Hepatocyte (in vitro differentiated cells): ENCODE results near the gene FAM193A. TPM values are rescaled to one million over a fixed set of nuclear protein-coding genes. Genes with fewer than 3 reads are reported as not detected.

Source experiments
- DNase-seq: peaks from one replicate; pipeline ENCODE4 v3.0.0-alpha.2; 2016; ENCODE audit warnings: low spot score
- H2AFZ ChIP-seq: fragments of 200-600 bp; sonication (generic); 2 replicates; pipeline ENCODE4 v1.6.0; 2016; ENCODE audit warnings: antibody characterized with exemption, mild to moderate bottlenecking
- H3K27ac ChIP-seq: fragments of 200-600 bp; sonication (generic); 2 replicates; pipeline ENCODE4 v1.5.1; 2016; ENCODE audit warnings: mild to moderate bottlenecking
- H3K27me3 ChIP-seq: fragments of 200-600 bp; sonication (generic); 2 replicates; pipeline ENCODE4 v1.6.1; 2016
- H3K36me3 ChIP-seq: fragments of 200-600 bp; sonication (generic); replicated peaks from 2 replicates; pipeline ENCODE4 v1.5.1; 2016; ENCODE audit warnings: low read depth; ENCODE audit not compliant: insufficient read depth
- H3K4me1 ChIP-seq: fragments of 200-600 bp; sonication (generic); 2 replicates; pipeline ENCODE4 v1.5.1; 2016; ENCODE audit warnings: mild to moderate bottlenecking, moderate library complexity; ENCODE audit not compliant: insufficient read depth
- H3K4me2 ChIP-seq: fragments of 200-600 bp; sonication (generic); 2 replicates; pipeline ENCODE4 v1.6.0; 2016
- H3K4me3 ChIP-seq: fragments of 200-600 bp; sonication (generic); 2 replicates; pipeline ENCODE4 v1.5.1; 2016; ENCODE audit warnings: mild to moderate bottlenecking
- H3K79me2 ChIP-seq: fragments of 200-600 bp; sonication (generic); 2 replicates; pipeline ENCODE4 v1.6.0; 2017; ENCODE audit warnings: mild to moderate bottlenecking
- H3K9me2 ChIP-seq: fragments of 200-600 bp; sonication (generic); replicated peaks from 2 replicates; pipeline ENCODE4 v1.6.0; 2017; ENCODE audit warnings: mild to moderate bottlenecking; ENCODE audit not compliant: insufficient read depth
- H3K9me3 ChIP-seq: fragments of 200-600 bp; sonication (generic); 2 replicates; pipeline ENCODE4 v1.5.1; 2016; ENCODE audit warnings: low read depth, mild to moderate bottlenecking
- H4K20me1 ChIP-seq: fragments of 200-600 bp; sonication (generic); 2 replicates; pipeline ENCODE4 v1.6.0; 2016; ENCODE audit warnings: mild to moderate bottlenecking; ENCODE audit not compliant: insufficient read depth, poor library complexity, severe bottlenecking
- CTCF ChIP-seq: fragments of 200-600 bp; sonication (generic); IDR thresholded peaks from 2 replicates; pipeline ENCODE4 v1.5.1; 2016; ENCODE audit warnings: antibody characterized with exemption, mild to moderate bottlenecking; ENCODE audit not compliant: poor library complexity
- EZH2 ChIP-seq: fragments of 200-600 bp; sonication (generic); IDR thresholded peaks from 2 replicates; pipeline ENCODE4 v1.6.1; 2016; ENCODE audit warnings: antibody characterized with exemption, mild to moderate bottlenecking, borderline replicate concordance
- EZH2phosphoT487 ChIP-seq: fragments of 200-600 bp; sonication (generic); IDR thresholded peaks from one replicate; pipeline ENCODE4 v1.6.1; 2018; ENCODE audit warnings: antibody characterized with exemption, mild to moderate bottlenecking, low read depth, moderate library complexity; ENCODE audit not compliant: unreplicated experiment, severe bottlenecking
- WGBS: methylation state at CpG from one replicate; pipeline ENCODE4 v1.1.6; 2016; ENCODE audit warnings: low lambda C conversion rate; ENCODE audit errors: missing lambda C conversion rate; 5-methylcytosine and 5-hydroxymethylcytosine counted together
- polyA plus RNA-seq: library from polyadenylated mRNA; unstranded; fragments of >200 nt; fragmentation: Nextera tagmentation; extraction: Ambion mirVana; gene quantifications from 2 replicates; pipeline ENCODE4 v1.2.1, GENCODE V29; 2016
- total RNA-seq: library from RNA; depleted of rRNA; stranded (reverse); fragments of >200 nt; gene quantifications from 2 replicates; pipeline ENCODE4 v1.2.3, GENCODE V29; 2014

Gene FAM193A
- total and polyA plus RNA-seq, 2 experiments from 2014 or later, result 11.4 to 15.8 TPM

- WGBS, result 97% methylated on average over 7 of the region's 7 CpGs
- Histone ChIP-seq H3K27me3 (no peaks in the 10 kb centered on the region), H3K9me3 (no peaks in the 10 kb centered on the region), H3K9me2 (no peaks in the 10 kb centered on the region), H4K20me1 (peaks cover 4% of the 10 kb centered on the region), H3K79me2 (peaks cover 26% of the 10 kb centered on the region), H3K36me3 (no peaks in the 10 kb centered on the region), H3K27ac (no peak overlapping the region), H3K4me1 (no peaks in the 10 kb centered on the region), H3K4me2 (no peak overlapping the region), H3K4me3 (no peak overlapping the region), H2AFZ (no peak overlapping the region)
- no peak for TF ChIP-seq CTCF
- no peak for TF ChIP-seq EZH2
- no peak for TF ChIP-seq EZH2phosphoT487
- no peak for DNase-seq
These were observed 35.3 kb upstream of the FAM193A start for GRCh38 chr4:2501034-2501594.

- DNase-seq, result no peak
- WGBS, result 98% methylated on average over 5 of the region's 5 CpGs
These were observed 32.6 kb upstream of the FAM193A start for GRCh38 chr4:2503809-2504208.

GRCh38 chr4:2507259-2507658, 29.2 kb upstream of the FAM193A start:
- Histone ChIP-seq H3K4me2 (no peak overlapping the region), H3K4me1 (no peaks in the 10 kb centered on the region), H4K20me1 (no peaks in the 10 kb centered on the region), H3K27me3 (no peaks in the 10 kb centered on the region), H3K36me3 (no peaks in the 10 kb centered on the region), H3K9me2 (no peaks in the 10 kb centered on the region), H3K9me3 (no peaks in the 10 kb centered on the region), H2AFZ (no peak overlapping the region), H3K27ac (no peak overlapping the region), H3K4me3 (no peak overlapping the region), H3K79me2 (peaks cover 26% of the 10 kb centered on the region)
- no peak for TF ChIP-seq EZH2
- no peak for TF ChIP-seq EZH2phosphoT487
- TF ChIP-seq CTCF, result no peak
- WGBS, result 97% methylated on average over 4 of the region's 4 CpGs
- no peak for DNase-seq

More at GRCh38 chr4:2503809-2504208, 32.6 kb upstream of the FAM193A start:
- no peak overlapping the region for H3K27ac ChIP-seq
- TF ChIP-seq CTCF, result no peak
- TF ChIP-seq EZH2phosphoT487, result no peak
- no peak for TF ChIP-seq EZH2
- no peak overlapping the region for H2AFZ ChIP-seq
- H3K4me3 ChIP-seq, result no peak overlapping the region
- H3K36me3 ChIP-seq, result no peaks in the 10 kb centered on the region
- no peak overlapping the region for H3K4me2 ChIP-seq
- H4K20me1 ChIP-seq, result peaks cover 4% of the 10 kb centered on the region
- H3K9me2 ChIP-seq, result no peaks in the 10 kb centered on the region
- H3K4me1 ChIP-seq, result no peaks in the 10 kb centered on the region
- H3K79me2 ChIP-seq, result peaks cover 25% of the 10 kb centered on the region
- no peaks in the 10 kb centered on the region for H3K9me3 ChIP-seq
- H3K27me3 ChIP-seq, result no peaks in the 10 kb centered on the region

- H3K36me3 ChIP-seq, result no peaks in the 10 kb centered on the region
- H3K27ac ChIP-seq, result no peak overlapping the region
- no peaks in the 10 kb centered on the region for H3K9me3 ChIP-seq
- H3K4me1 ChIP-seq, result no peaks in the 10 kb centered on the region
- WGBS, result 91% methylated on average over 7 of the region's 7 CpGs
- no peaks in the 10 kb centered on the region for H3K9me2 ChIP-seq
- no peak overlapping the region for H3K4me2 ChIP-seq
- H3K79me2 ChIP-seq, result peaks cover 26% of the 10 kb centered on the region
- TF ChIP-seq EZH2phosphoT487 (no peak), EZH2 (no peak), CTCF (no peak)
- DNase-seq, result no peak
- H3K27me3 ChIP-seq, result no peaks in the 10 kb centered on the region
- H2AFZ ChIP-seq, result no peak overlapping the region
- H4K20me1 ChIP-seq, result no peaks in the 10 kb centered on the region
- H3K4me3 ChIP-seq, result no peak overlapping the region
These were observed 28.6 kb upstream of the FAM193A start for GRCh38 chr4:2507855-2508254.
